NCI-H1105 treated with DMSO at 0.1 percent for 48 hours (cell line): Measurements from ENCODE around the gene CNN2.
"Not testable (repeated sequence)": the region's sequence is repeated elsewhere in the genome, so short reads cannot be mapped to it uniquely, and the experiment has no call there.

Experiments used
- DNase-seq: peaks from one replicate; lab custom pipeline; 2025; lab: John Stamatoyannopoulos, UW

CNN2 gene

DNA sequence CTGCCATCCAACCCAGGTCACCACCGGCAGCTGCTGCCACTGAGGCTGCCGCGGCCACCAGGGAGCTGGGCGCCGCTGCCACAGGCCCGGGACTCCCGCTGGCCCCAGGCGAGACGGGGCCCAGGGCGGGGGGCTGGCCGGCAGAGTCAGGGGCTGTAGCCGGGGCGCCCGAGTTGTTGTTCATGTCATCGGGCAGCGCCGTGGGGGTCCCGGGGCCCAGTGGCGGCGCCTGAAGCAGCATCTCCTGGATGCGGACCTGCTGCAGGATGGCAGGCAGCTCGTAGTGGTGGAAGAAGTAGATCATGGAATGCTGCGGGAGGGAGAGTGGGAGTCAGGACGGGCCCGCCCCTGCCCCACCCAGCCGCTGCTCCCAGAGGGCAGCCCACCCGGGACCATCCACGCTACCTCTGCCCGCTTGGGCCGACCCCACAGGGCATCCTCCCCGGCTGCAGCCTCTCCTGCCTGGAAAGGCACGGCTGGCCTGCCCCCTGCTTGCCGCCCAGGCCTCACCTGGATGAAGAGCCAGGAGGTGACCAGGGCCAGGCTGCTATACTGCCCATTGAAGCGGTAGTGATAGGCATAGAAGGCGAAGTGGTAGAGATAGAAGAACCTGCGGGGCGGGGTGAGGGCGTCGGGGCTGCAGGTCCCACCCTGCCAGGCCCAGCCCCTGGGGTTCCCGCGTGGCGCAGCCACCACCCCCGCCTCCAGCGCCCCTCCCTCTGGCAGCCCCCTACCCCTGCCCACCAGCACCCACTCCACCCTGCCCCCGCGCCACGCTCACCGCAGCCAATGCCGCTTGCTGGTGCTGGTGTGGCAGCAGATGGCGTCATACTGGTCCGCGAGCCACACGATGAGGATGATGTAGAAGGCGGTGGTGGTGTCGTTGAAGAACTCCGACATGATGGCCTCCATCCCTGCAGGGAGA, 15.6 kb upstream of the CNN2 start:
- no peak for DNase-seq

DNA sequence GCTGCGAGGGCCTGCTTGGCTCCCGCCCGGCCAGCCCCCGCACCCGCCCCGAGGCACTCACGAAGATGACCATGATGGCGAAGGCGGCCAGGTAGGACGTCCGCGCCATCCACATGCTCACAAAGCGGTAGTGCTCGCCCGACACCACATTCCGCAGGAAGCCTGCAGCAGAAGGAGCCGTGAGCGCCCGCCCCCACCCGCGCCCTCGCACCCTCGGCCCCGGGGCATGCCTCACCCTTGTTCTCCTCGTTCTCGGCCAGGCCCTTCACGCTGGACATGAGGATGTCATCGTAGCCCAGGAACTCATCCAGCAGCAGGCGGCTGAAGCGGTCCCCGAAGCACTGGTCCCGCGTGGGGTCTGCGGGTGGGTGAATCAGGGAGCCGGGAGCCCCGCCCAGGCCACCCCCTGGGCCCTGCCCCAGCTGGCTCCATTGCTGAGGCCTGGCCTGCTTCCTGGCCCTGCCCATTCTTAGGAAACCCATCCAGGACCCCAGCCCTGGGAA, 14.5 kb upstream of the CNN2 start:
- DNase-seq: no peak

DNA sequence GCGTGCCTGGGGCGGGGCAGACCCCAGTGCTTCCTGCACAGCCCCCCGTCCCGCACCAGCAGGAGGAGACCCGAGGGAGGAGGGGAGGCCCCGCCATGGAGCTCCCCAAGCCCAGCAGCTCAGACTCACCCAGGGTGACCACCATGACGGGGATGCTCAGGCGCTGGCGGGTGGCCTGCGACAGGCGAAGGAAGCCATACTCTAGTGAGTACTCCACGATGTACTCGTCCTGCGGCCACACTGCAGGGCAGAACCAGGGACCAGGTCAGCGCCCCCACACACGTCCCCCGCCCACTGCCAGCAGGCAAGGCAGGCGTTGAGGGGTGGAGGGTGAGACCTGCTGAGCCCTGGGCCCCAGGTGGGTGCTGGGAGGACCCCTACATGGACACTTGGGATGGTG, 14.1 kb upstream of the CNN2 start:
- DNase-seq: no peak

DNA sequence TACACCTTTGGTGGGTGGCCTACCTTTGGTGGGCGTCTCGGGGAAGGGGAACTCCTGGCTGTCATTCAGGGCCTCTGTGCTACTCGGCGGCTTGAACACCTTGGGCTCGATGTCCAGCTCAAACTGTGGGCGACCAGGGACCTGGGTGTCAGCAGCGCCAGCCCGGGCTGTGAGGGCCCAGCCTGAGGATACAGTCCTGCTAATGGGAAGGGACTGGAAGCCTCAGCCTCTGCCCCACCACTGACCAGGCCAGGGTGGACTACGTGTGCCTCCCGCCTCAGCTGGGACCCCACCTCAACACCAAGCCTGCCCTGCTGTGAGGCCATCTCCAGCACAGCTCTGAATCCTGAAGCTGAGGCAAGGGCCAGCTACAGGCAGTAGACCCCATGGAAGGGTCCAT, 13.2 kb upstream of the CNN2 start:
- DNase-seq: no peak

DNA sequence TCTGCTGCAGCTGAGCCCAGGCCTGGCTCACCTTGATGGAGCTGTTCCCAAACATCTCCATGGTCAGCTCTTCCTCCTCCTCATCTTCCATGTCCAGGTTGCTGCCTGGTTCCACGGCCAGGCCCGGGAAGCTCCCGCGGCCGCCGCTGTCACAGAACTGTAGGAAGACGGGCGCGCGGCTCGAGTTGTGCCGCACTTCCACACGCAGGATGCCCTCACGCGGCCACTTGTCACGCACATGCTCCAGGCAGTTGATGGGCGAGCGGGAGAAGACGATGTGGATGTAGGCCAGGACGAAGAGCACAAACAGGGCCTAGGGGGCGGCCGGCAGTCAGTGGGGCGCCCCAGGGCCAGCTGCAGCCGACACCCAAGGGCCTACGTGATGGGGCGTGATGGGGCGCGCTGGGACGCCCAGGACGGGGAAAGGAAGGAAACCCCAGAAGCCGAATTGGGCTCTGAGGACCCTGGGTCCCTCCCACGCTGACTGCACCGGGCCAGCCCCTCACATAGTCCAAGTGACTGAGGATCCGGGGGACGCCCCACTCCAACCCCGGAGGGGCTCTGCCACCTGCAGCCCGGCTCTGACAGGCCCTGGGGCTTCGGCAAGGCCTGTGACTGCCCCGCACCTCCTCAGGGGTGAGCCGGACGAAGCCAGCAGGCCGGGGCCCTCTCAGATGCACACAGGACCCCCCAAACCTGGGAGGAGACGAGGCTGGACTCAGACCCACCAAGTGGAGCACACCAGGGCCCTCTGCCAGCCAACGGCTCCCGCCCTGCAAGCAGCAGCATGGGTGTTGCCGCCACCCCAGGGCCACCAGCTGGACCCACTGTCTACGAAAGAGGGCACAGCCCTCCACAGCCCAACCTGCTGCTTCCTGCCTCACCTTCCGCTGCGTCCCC, 12.0 kb upstream of the CNN2 start:
- no peak for DNase-seq

DNA sequence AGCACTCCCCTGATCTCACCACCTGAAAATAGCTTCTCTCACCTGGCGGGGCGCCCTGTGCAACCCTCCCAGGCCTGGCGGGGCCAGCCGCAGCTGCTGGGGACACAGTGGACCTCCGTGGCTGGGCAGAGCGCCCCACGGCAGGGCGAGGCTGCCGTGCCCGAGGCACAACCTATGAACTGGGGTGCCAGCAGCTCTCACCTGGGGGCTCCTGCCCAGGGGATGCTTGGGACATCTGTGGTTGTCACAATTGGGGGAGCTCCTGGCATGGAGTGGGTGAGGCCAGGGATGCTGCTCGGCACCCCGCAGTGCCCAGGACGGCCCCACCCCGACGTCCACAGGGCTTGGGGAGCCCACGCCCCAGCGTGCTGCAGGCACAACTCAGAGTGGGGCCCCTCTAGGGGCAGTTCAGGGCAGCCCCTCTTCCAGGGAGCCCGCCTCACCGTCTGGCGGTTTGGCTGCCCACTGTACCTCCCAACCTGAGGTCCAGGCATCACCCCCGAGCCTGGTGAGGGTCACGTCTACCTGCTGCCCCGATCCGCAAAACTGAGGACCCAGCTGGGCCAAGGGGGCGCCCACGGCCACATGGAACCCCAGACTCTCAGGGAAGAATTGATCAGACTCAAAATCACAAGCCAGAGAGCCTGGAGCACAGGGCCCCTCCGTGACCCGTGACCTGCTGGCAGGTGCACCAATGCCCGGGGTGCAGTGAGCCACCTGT, 11.2 kb upstream of the CNN2 start:
- no peak for DNase-seq

DNA sequence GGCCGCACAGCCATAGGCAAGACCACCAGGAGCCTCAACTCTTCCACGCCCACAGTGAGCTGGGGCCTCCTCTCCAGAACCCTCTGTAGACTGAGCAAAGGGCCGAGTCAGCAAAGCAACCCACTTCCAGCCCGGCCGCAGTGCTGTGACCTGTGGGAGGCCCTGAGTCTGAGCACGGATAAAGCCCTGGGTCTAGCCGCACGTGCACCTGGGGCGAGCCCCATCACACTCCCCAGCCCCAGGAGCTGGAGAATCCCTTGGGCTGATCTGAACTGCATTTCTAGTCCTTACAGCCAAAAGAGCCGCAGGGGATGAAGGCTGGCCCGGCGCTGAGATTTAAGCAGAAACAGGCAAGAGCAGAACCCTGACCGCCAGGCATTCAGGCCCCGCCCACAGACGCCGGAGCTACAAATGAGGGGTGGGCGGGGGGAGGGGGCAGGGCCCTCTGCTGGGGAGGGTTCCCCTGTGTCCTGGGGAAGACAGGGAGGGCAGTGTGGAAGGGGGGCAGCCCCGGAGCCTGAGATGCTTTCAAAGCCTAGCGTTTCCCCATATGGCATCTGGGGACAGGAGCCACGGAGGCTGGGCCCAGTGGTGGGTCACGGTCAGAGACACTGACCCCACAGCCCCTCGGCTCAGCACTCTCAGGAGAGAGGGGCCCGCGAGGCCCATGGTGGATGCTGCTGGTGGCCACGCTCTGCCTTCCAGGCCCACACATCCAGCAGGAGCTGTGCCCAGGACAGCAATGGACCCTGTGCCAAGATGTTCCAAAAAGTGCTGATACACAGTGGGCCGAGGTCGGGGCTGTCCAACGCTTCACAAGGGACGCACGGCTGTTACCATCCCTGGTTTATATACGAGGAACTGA, 10.4 kb upstream of the CNN2 start:
- DNase-seq: no peak

DNA sequence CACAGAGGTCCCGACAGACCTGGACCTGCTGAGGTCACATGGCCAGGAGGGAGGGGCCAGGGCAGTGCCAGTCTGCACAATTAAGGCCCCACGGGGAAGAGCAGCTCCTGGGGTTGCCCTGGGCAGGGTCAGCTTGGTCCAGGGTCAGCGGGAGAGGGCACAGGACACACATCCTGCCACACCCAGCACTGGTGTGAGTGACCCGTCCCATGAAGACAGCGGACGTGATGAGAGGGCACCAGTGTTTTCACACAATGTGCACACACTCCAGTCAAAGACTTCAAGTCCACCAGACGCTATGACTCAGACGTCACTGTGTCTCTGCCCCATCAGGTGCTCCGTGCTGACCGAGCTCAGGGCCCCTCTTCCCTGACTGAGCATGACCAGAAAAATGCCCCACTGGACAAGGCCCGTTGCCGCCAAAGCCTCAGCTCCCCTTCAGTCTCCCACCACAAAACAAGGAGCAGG, 9.7 kb upstream of the CNN2 start:
- DNase-seq: no peak

DNA sequence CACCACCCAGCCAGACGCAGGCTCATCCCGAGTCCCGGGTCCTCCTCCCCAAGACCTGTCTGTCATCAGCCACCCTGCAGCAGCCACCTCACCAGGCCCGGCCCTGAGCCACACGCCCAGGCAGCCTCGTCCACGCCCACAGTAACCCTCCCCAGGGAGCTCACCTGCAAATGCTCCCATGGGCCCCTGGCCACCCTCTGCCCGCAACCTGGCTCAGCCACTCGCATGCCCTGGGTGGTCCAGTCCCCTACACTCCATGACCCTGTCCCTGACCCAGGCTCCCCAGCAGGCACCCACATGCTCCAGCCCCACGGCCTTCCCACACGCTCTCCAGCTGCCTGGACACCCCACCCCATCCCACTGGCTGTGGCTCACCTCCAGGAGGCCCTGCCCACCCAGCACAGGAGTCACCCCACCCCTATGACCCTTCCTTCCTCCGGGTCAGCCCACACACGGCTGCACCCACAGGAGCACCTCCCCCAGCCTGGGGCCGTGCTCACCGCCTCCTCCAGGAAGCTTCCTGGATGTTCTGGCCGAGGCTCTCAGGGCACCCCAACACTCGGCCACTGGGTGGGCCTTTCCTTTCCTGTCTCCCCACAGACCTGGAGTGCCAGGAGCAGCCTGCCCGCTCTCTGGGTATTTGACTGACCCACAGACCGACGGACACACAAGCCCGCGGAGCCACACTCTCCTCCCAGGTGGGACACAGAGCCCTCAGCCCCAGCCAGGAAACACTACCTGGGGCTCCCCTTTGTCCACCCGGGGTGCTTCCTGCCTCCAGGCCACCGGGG, 9.1 kb upstream of the CNN2 start:
- DNase-seq: no peak

DNA sequence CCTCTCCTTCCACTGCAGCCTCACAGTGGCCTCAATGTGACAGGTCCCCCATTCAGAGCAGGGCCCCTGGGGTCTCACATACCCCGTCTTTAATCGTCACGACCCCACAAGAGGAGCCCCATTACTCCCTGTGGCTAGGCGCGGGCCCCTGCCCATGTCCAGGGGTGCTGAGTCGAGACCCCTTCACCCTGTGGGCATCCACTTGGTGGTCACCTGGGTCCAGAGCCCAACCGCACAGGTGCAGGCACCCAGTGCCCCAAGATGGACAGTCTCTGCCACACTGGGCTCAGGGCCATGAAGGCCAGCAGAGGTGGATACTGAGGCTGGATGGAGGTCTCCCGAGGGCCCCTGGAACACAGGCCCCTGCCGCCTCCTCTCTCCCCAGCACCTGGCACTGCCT, 8.5 kb upstream of the CNN2 start:
- no peak for DNase-seq

DNA sequence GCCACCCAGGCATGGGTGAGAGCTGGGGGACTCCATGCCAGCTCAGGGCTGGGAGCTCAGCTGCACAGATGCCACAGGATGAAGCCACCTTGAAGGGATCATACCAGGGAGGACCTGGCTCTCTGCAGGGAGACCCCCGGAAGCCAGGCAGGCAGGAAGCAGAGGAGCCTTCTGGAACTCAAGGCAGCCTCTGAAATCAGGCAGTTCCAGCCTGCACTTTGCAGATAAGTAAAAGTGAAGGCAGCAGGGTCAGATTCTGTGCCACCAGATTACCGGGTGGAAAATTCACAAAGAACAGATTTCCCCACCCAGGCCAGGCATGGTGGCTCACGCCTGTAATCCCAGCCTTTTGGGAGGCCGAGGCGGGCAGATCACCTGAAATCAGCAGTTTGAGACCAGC, 8.0 kb upstream of the CNN2 start:
- DNase-seq: no peak

DNA sequence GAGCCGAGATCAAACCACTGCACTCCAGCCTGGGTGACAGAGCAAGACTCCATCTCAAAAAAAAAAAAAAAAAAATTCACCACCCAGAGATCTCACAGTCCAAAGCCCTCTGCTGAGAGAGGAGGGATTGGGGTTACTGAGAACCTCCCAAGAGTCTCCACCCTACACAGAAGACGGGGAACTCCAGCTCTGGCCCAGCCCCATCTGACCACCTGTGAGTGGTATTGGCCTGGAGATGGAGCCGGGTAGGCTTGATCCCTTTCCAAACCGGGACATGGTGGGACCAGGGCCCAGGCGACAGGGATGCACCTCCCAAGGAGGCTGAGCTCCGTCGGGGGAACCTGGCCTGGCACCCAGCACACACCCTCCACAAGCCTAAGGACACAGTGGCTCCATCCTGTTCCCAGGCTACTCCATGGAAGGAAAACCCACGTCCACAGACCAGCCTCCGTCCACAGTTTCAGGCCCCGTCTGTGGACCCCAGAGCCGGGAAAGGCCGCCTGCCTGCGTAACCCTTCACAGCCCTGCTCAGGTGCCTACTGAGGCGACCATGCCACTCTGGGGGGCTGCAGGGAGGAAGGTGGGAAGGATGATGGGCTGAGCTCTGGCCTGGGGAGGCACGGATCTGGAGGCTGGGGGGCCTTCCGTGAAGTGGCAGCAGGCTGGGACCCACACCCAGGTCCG, 7.3 kb upstream of the CNN2 start:
- DNase-seq: no peak

DNA sequence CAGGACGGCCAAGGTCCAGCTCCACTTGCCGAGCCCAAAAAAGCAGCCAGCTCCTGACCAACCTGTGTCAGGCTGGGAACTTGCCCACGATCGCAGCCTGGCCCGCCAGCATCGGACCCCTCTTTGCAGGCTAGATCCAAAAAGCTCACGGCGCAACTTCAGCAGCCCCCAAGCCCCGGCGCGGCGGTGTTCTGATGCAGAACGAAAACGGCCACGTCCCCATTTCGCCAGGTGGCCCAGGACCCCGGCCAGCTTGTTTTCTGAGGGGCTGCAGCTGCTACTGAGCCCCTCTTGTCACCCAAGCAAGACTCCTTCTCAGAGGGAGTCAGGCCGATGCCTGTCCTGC, 6.8 kb upstream of the CNN2 start:
- no peak for DNase-seq

DNA sequence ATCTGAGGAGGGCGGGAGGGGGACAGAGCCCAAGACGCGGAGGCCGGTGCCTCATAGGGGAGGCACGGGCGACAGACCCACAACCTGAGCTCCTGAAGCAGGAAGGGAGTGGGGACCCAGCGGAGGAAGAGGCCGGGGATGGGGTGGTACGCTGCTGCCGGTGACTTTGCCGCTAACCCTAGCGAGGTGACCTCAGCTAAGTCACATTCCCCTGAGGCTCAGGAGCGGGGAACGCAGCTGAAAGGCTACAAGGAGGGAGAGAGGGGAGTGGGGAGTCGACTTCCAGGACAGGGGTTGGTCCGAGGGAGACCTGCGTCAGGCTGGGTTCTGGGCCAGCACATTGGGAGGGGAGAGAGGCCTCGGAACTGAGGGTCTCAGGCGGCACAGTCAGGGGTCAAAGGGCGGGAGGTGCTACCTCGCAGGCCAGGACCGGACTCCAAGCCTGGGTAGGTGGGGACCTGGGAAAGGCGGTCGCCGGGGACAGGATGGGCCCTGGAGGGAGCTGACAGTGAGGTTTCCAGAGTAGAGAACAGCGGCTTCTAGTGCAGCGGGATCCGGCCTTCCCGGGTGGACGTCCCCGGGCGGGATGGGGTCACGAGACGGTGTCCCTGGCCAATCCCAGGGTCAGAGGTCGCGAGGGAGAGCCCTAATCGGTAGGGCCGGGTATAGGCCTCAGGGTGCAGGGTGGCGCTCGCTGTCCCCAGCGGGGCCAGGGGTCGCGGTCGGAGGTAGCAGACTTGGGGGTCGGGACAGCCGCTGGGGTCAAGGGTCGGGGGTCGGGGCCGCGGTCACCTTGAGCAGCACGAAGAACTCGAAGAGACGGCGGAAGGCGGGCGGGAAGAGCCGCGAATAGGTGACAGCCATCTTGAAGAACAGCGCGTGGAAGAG, 6.2 kb upstream of the CNN2 start:
- DNase-seq: no peak

DNA sequence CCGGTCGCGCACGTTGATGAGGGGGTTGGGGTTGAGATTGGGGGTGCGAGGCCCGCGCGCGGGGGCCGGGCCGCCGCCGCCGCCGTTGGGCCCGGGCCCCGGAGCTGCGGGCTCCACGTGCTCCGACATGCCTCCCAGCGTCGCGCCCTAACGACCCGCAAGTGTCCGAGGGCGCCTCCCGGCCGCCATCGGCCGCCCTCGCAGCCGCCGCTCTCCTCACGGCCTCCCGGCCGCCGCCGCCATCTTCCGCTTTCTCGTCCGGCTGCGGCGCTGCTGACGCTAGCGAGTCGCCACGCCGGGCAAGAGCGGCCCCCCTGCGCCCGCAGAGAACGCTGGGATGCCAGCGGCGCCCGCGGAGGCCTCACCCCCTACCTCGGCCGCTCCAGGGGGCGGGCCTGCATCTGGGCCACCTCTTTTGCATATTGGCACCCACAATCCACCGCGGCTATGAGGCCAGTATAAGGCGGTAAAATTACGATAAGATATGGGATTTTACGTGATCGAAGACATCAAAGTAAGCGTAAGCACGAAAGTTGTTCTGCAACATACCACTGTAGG, 5.5 kb upstream of the CNN2 start, which contains the start of gene TMEM259:
Gene TMEM259, minus strand, starts transcription at position 256 of the 558 bp plus-strand sequence. Its CDS starts 127 bp downstream, at position 129.
- DNase-seq: peak; percentile 96

DNA sequence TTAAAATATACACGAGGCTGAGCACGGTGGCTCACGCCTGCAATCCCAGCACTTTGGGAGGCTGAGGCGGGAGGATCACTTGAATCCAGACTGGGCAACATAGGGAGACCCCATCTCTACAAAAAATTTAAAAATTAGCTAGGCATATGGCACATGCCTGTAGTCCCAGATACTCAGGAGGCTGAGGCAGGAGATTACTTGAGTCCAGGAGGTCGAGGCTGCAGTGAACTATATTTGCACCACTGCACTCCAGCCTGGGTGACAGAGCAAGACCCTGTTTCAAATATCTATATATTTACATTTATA, 2.6 kb upstream of the CNN2 start:
- DNase-seq: not testable (repeated sequence)

DNA sequence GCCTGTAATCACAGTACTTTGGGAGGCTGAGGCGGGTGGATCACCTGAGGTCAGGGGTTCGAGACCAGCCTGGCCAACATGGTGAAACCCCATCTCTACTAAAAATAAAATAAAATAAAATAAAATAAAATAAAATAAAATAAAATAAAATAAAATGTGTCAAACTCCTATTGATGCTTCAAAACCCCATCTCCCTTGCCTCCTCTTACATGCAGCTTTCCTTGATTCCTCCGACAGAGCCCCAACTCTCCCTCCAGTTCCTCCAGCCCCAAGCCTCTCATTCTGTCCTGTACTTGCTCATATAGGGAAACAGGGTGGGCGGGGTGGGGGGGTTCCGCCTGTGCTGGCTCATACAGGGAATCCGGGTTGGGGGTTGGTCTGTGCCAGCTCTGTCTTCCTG, 1.3 kb upstream of the CNN2 start:
- not testable (repeated sequence) for DNase-seq
